HG03575 (cell line): ENCODE measurements around the gene BAIAP2.
"Not testable (repeated sequence)": the region's sequence is repeated elsewhere in the genome, so short reads cannot be mapped to it uniquely, and the experiment has no call there.

Source experiments
- ATAC-seq: cut with Tn5 transposase; IDR thresholded peaks from one replicate; pipeline ENCODE4 v1.9.1; 2021; ENCODE audit not compliant: unreplicated experiment, insufficient number of reproducible peaks, low FRiP score; ENCODE audit errors: extremely low read depth

BAIAP2 gene

DNA sequence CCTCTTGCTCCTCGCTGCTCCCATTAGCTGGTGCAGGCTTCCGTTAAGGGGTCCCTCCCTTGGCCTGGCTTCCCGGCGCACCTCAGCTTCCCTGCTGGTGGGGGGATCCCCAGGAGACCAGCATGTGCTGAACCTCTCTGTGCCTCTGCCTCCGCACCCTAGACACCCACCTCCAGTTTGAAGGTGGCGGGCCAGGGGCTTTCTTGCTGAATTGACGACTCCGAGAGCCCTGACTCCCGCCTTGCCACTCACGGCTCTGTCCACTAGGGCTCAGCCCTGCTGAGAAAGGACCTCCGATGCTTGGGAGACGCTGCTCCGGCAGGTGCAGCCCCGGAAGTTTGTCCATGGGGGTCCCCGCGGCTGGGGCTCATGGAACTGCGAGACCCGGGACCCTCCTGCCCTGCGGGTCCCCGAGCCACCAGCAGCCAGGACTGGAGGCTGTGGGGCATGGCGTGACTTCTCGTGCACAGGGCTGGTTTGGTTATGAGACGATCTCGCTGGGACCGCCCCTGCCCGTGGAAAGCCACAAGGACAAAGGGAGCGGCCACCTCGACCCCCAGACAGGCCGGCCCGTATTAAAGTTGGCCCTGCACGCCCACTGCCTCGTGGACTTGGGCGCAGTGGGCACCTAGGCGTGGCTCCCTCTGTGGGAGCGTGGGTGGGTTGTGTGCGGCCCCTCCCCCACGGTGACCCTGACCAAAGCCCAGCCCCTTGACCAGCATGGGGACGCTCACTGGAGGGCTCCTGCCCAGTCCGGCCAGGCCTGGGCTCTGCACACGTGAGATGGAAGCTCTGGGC is 35.2 kb upstream of the BAIAP2 start:
- ATAC-seq: no peak

DNA sequence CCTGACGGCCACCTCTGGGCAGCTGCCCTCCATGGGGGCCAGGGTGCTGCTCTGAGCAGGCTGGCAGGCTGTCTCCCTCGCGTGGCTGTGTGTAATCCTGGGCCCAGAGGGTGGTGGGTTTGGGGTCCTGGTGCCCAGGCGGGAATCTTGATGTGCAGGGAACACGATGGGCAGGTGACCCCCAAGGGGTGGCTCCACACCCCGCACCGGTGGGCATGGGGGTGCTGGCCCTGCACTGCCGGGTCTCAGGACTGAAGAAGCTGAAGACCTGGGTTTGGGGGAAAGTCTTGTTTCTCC is 34.7 kb upstream of the BAIAP2 start:
- no peak for ATAC-seq

DNA sequence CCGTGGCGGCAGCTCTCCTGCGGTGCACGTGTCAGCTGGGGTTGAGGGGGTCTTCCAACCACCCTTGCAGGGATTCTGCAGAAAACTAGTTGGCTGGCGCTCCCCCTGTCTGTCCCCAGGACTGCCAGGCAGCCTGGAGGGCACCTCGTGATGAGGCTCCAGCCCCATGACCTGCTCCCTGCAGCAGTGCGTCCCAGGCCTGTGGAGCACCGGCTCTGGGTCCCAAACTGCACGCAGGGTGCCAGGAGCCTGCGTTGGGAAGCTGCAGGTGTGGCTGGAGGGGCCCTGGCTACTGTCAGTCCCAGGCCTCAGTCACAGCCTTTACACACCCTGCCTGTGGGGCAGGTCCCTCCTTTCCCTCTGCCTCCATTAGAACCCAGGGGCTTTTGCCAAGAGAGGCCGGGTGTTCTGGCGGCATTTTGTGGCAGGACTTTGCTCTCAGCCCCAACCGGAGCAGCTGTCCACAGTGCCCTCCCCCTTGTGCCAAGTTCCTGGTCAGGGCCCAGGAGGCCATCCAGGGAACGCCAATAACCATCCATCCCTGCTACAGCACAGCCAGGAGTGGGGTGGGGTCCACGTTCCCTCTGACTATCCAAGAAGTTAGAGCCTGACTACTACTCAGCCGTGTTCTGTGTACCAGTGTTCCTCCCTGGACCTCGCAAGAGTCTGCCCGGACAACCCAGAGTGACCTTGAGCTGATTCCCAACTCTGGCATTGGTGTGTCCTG is 34.2 kb upstream of the BAIAP2 start:
- ATAC-seq: no peak

DNA sequence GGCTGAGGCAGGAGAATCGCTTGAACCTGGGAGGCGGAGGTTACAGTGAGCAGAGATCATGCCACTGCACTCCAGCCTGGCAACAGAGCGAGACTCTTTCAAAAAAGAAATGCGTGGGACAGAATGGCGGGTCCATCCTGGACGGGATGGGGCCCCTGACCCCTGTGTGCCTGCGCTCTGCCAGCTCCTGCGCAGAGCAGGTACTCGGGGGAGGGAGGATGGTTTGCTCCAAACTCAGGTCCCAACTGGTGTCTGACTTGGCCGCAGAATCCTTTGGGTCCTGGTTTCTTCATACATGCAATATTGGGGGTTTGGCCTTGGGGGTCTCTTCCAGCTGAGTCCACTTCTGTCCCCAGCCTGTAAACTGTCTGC is 33.0 kb upstream of the BAIAP2 start:
- ATAC-seq: no peak

DNA sequence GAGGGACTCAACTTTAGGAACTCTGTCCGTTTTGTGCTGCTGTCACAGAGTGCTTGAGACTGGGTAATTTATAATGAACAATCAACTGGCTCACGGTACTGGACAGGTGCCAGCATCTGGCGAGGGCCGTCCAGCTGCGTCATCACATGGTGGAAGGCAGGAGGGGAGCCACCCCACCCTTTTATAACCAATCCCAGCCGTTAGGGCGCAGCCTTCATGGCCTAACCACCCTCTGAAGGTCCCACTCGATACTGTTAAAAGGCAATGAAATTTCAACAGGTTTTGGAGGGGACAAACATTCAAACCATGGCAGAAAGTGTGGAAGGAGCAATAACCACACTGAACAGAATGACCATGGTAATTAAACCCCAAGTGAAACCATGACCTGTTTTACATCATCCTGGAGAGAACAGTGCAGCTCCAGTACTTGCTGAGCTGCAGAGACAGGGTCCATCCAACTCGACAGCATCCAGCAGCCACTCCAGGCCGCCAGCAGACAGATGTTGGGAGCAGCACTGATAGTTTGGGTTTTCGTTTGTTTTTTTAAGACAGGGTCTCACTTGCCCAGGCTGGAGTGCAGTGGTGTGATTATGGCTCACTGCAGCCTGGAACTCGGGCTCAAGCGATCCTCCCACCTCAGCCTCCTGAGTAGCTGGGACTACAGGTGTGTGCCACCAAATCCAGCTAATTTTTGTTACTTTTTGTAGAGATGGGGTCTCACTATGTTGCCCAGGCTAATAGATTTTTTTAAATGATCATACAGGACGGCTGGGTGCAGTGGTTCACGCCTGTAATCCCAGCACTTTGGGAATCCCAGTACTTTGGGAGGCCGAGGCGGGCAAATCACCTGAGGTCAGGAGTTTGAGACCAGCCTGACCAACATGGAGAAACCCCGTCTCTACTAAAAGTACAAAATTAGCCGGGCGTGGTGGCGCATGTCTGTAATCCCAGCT is 32.3 kb upstream of the BAIAP2 start:
- no peak for ATAC-seq

DNA sequence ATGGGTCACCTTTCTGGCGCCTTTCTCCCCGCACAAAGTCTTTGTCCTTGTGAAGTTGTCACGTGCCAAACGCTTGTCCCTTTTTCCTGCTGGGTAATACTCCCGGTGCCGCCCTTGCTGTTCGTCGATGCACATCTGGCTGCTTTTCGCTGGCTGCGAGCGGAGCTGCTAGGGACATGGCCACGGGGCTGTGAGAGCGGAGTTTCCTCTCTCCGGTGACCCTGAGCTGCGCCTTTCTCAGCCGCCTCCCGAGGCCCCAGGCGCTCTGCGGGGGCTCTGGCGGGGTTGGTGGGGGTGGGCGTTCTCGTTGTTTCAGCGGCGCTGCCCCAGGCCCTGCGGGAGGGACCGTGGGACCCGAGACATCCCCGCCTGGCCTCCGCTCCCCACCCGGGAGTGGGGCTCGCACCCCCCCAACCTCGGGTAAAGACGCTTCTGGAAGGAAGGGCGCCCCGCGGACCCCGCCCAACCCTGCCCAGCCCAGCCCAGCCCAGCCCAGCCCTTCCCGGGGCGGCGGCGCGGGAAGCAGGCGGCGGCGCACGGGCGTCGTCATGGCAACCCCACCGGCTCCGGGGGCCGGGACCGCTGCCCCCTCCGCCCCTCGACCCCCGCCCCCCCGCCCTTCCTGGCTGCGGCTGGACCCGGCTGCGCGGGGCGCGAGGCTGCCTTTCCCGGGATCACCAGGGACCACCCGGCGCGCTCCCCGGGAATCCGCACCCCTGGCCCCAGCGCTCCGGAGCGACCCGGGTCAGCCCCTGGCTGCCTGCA is 31.1 kb upstream of the BAIAP2 start:
- no peak for ATAC-seq

DNA sequence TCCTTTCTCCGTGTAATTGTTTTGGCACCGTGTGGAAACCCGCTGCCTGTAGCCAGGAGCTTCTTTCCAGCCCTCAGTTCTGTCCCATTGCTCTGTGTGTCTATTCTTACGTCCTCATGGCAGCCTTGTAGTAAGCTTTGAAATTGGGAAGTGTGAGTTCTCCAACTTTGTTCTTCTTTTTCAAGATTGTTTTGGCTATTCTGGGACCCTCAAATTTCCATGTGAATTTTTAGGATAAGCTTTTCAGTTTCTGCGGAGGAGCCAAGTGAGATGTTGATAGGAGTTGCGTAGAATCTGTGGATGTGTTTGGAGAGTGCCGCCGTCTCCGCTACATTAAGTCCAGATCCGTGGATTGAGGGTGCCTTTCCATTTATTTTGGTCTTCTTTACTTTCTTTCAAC is 28.1 kb upstream of the BAIAP2 start:
- no peak for ATAC-seq

DNA sequence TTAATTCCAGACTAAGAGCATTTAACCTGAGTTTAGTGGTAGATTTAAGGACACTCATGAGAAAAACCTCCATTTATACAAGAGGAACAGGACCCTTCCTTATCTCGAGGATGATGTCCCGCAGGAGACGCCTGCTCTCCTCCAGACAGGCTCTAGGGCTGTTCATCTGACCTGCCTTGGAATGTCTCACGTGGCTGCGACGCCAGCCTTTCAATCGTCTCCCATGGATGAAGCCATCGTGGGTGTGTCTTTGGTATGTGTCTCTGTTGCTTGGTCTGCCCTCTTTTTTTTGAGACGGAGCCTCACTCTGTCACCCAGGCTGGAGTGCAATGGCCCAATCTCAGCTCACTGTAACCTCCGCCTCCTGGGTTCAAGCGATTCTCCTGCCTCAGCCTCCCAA is 26.8 kb upstream of the BAIAP2 start:
- no peak for ATAC-seq

DNA sequence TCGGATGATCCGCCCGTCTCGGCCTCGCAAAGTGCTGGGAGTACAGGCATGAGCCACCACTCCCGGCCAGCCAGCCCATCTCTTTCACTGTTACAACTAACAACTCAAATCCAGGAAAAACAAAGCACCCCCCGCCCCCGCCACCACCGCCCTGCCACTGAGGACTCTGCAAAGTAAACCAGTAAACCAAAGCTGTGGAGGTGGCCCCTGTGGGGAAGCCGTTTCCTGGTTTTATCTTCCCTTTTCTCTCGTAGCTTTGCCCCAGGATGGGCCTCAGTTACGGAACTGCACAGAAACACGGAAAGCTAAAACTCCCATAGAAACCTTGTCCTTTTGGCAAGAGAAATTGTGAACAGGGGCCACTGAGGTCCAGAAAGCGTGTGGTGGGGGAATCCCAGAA is 25.8 kb upstream of the BAIAP2 start:
- ATAC-seq: no peak

DNA sequence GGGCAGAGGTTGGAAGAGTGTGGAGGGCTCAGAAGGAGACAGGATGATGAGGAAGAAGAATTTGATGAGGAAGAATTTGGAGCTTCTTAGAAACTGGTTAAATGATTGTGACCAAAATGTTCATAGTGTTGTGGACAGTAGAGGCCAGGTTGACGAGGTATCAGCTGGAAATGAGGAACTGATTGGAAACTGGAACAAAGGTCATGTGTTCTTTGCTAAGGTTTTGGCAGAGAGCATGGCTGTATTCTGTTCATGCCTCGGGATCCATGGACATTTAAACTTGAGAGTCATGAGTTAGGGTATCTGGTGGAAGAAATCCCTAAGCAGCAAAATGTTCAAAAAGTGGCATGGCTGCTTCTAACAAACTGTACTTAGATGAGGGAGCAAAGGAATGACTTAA is 24.0 kb upstream of the BAIAP2 start:
- ATAC-seq: no peak

DNA sequence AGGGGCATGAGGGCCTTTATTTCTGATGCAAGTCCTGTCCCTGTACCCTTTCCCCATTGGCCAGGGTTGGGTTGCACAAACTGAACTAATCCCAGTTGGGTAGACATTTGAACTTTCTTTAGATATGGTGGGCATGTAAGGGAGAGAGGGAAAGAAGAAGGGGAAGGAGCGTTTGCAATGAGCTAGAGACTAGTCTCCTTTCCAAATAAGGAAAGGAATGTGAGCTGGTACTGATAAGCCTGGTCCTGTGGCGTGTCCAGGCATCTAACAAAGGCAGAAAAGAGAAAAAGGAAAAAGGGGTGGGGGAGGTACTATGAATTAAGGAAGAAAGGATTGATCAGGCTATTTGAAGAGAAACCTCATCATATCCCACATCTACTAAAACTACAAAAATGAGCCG is 23.0 kb upstream of the BAIAP2 start:
- ATAC-seq: no peak

DNA sequence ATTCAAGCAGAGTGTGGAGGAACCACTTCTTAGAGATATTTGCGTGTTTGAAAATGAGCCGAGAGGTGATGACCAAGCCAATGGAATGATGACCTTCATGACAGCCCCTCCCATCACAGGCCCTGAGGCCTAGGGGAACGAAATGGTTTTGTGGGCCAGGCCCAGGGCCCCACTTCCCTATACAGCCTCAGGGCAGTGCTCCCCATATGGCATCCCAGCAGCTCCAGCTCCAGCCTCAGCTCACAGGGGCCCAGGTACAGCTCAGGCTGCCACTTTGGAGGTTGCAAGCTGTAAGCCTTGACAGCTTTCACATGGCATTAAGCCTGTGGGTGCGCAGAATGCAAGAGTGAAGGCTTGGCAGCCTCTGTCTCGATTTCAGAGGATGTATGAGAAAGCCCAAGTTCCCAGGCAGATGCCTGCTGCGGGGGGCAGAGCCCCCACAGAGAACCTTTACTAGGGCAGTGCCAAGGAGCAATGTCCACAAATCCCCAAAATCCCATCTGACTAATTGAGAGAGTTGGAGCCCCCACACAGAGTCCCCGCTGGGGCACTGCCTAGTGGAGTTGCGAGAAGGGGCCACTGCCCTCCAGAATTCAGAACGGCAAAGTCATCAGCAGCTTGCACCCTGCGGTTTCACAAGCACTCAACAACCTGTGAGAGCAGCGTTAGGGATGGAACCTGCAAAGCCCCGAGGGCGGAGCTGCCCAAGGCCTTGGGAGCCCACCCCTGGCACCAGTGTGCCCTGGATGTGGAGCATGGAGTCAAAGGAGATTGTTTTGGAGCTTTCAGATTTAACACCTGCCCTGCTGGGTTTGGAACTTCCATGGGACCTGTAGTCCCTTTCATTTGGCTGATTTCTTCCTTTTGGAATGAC is 22.1 kb upstream of the BAIAP2 start:
- ATAC-seq: no peak

DNA sequence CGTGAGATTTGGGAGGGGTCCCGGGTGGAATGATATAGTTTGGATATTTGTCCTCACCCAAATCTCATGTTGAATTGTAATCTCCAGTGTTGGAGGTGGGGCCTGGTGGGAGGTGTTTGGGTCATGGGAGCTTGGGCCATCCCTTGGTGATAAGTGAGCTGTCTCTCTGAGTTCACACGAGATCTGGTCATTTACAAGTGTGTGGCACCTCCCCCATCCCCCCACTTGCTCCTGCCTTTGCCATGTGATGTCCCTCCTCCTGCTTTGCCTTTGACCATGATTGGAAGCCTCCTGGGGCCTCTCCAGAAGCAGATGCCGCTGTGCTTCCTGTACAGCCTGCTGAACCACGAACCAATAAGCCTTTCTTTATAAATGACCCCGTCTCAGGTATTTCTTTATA is 21.3 kb upstream of the BAIAP2 start:
- ATAC-seq: no peak

DNA sequence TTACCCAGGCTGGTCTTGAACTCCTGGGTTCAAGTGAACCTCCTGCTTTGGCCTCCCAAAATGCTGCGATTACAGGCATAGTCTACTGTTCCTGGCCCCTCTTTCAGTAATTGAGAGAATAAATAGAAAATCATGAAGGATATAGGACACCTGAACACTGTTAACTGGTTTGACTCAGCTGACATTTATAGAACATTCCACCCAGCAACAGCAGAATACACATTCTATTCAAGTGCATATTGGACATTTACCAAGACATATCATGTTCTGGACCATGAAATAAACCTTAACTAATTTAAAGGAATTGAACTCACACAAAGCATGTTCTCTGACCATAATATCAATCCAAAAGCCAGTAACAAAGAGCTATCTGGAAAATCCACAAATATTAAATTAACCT is 19.8 kb upstream of the BAIAP2 start:
- no peak for ATAC-seq

DNA sequence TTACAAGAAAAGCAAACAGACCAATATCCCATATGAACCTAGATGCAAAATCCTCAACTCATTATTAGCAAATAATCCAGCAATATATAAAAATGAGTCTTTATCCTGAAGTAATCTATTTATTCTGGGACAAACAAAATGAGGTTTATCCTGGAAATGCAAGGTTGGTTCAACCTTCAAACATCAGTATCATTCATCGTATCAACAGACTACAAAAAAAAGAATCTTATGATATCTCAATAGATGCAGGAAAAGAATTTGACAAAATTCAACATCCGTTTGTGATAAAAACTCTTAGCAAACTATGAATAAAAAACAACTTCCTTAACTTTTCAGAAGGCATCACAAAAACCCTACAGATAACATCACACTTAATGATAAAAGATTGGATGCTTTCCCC is 18.4 kb upstream of the BAIAP2 start:
- ATAC-seq: no peak

DNA sequence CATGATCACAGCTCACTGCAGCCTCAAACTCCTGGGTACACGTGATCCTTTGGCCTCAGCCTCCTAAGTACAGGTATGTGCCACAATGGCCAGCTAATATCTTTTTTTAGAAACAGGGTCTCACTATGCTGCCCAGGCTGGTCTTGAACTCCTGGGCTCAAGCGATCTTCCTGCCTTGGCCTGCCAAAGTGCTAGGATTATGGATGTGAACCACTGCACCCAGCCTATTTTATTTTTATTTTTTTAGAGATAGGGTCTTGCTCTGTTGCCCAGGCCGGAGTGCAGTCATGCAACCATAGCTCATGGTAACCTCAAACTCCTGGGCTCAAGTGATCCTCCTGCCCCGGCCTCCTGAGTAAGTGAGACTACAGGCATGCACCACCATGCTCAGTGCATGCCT is 17.6 kb upstream of the BAIAP2 start:
- not testable (repeated sequence) for ATAC-seq

DNA sequence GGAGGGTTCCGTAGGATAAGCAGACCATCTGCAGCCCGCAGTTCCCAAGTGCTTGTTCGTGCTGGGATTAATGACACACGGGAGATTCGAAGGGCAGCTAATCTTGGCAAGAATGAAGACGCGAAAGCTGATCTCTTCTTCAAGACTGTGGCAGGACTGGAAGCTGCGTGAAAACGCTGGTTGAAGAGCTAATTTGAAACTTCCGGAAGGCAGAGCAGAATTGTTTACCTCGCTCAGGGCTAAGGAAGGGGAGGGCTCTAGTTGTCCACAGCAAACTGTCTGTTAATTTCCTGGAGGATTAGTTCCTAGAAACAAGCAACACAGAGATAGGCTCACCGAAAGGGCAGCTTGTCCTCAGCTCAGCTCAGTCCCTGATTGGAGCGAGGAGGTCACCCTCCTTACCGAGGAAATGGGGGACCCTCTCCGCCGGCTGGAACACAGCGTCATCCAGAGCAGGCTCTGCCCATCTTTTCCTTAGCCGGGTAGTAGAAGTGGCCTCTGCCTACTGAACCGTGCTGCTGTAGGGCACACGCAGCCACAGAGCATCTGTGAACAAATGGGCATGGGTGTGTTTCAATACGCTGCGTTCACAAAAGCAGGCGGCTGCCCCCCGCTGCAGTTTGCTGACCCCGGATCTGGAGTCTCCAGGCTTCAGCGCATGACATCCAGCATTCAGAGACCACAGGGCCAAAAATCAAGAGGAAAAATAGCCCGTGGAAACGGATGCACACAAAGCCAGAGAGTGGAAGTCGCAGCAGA is 16.7 kb upstream of the BAIAP2 start:
- no peak for ATAC-seq
